GM19351 (cell line): Measurements from ENCODE around the gene P2RY8.
"Not testable (repeated sequence)": the region's sequence is repeated elsewhere in the genome, so short reads cannot be mapped to it uniquely, and the experiment has no call there.

Experiments used
- ATAC-seq: cut with Tn5 transposase; IDR thresholded peaks from one replicate; pipeline ENCODE4 v1.9.1; 2021; ENCODE audit warnings: mild to moderate bottlenecking, moderate library complexity; ENCODE audit not compliant: unreplicated experiment

P2RY8 gene

GRCh38 chrX:1545776-1546408, 8.9 kb upstream of the P2RY8 start:
- no peak for ATAC-seq

GRCh38 chrX:1542994-1543725, 6.2 kb upstream of the P2RY8 start:
- no peak for ATAC-seq

- ATAC-seq = not testable (repeated sequence)
Measured at GRCh38 chrX:1539146-1539545, 2.2 kb upstream of the P2RY8 start.

- not testable (repeated sequence) for ATAC-seq
Measured at GRCh38 chrX:1537716-1538090, 718 bp upstream of the P2RY8 start.

- ATAC-seq = peak; percentile 7
Measured at GRCh38 chrX:1536712-1537030, 314 bp downstream of the P2RY8 start.

GRCh38 chrX:1535241-1536041, 1.5 kb downstream of the P2RY8 start:
- no peak for ATAC-seq

GRCh38 chrX:1534301-1535168, 2.5 kb downstream of the P2RY8 start:
- peak; percentile 23 for ATAC-seq

- no peak for ATAC-seq
Measured at GRCh38 chrX:1533058-1533457, 3.9 kb downstream of the P2RY8 start.

GRCh38 chrX:1531096-1531890, 5.7 kb downstream of the P2RY8 start:
- ATAC-seq = no peak

GRCh38 chrX:1529756-1530155, 7.2 kb downstream of the P2RY8 start:
- ATAC-seq = no peak

- ATAC-seq = no peak
Measured at GRCh38 chrX:1529328-1529727, 7.7 kb downstream of the P2RY8 start.

GRCh38 chrX:1528884-1529203, 8.1 kb downstream of the P2RY8 start:
- no peak for ATAC-seq

- ATAC-seq = no peak
Measured at GRCh38 chrX:1528186-1528883, 8.7 kb downstream of the P2RY8 start.

- ATAC-seq = no peak
Measured at GRCh38 chrX:1527457-1527856, 9.5 kb downstream of the P2RY8 start.

- ATAC-seq = no peak
Measured at GRCh38 chrX:1526565-1526964, 10.4 kb downstream of the P2RY8 start.

GRCh38 chrX:1525583-1526355, 11.2 kb downstream of the P2RY8 start:
- no peak for ATAC-seq

GRCh38 chrX:1524874-1525582, 12.0 kb downstream of the P2RY8 start:
- ATAC-seq = no peak

GRCh38 chrX:1522905-1523304, 14.1 kb downstream of the P2RY8 start:
- not testable (repeated sequence) for ATAC-seq
